Activated gamma-delta T cell treated with anti-CD3 and anti-CD28 coated beads, Interleukin-2, amount 50 U/mL, for 16 hours (primary cell): ENCODE measurements around the gene TRAK1.

Experiments
- DNase-seq: peaks from one replicate; pipeline ENCODE4 v3.0.0-alpha.2; 2020; ENCODE audit warnings: low read depth

The TRAK1 gene

GRCh38 chr3:42123824-42124658 is 32.9 kb downstream of the TRAK1 start:
- no peak for DNase-seq

- DNase-seq = no peak
Observed at GRCh38 chr3:42127226-42127625, 36.1 kb downstream of the TRAK1 start.

GRCh38 chr3:42128526-42128925 is 37.4 kb downstream of the TRAK1 start:
- no peak for DNase-seq

GRCh38 chr3:42129014-42129953 is 38.1 kb downstream of the TRAK1 start:
- no peak for DNase-seq

- no peak for DNase-seq
Observed at GRCh38 chr3:42130007-42130328, 38.8 kb downstream of the TRAK1 start.

- DNase-seq = no peak
Observed at GRCh38 chr3:42130329-42131070, 39.3 kb downstream of the TRAK1 start.

- DNase-seq = no peak
Observed at GRCh38 chr3:42133500-42134298, 42.5 kb downstream of the TRAK1 start.

GRCh38 chr3:42134867-42135464 is 43.8 kb downstream of the TRAK1 start:
- DNase-seq = no peak

GRCh38 chr3:42139621-42140453 is 48.7 kb downstream of the TRAK1 start:
- DNase-seq = no peak

- DNase-seq = no peak
Observed at GRCh38 chr3:42140665-42141203, 49.6 kb downstream of the TRAK1 start.

GRCh38 chr3:42143440-42143839 is 52.3 kb downstream of the TRAK1 start:
- DNase-seq = no peak

- no peak for DNase-seq
Observed at GRCh38 chr3:42144209-42144608, 53.1 kb downstream of the TRAK1 start.

- no peak for DNase-seq
Observed at GRCh38 chr3:42148086-42148848, 57.1 kb downstream of the TRAK1 start.

GRCh38 chr3:42148982-42149432 is 57.9 kb downstream of the TRAK1 start:
- no peak for DNase-seq

GRCh38 chr3:42149532-42149931 is 58.4 kb downstream of the TRAK1 start:
- no peak for DNase-seq

GRCh38 chr3:42149975-42150374 is 58.8 kb downstream of the TRAK1 start:
- DNase-seq = no peak

- DNase-seq = no peak
Observed at GRCh38 chr3:42151596-42152168, 60.5 kb downstream of the TRAK1 start.

GRCh38 chr3:42152193-42152592 is 61.0 kb downstream of the TRAK1 start:
- no peak for DNase-seq

GRCh38 chr3:42153039-42153438 is 61.9 kb downstream of the TRAK1 start:
- DNase-seq = no peak
